ENCODE results near the gene TMOD2.

DNA sequence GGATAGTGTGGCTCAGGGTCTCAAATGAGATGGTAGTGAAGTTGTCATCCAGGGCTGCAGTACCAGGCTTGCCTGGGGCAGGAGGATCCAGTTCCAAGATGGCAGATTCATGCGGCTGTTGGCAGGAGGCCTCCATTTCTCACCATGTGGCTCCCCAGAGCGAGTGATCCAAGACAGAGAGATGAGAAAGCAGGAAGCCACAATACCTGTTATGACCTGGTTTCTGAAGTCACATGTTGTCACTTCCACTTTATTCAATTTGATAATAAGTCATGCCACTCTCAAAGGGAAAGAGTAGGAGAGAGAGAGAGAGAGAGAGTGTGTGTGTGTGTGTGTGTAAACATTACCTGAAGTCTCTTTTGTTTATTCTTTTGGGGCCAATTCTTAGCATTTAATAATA, 30.1 kb downstream of the TMOD2 start:
- no peak for TF ChIP-seq SP1 (IDR thresholded peaks at IDR 0.05)
- TF ChIP-seq TARDBP (IDR thresholded peaks at IDR 0.05), result no peak
- no peak for TF ChIP-seq NFRKB (IDR thresholded peaks at IDR 0.05)
- TF ChIP-seq FOXK2 (IDR thresholded peaks at IDR 0.05), result no peak
- no peak for TF ChIP-seq FOXA1 (IDR thresholded peaks at IDR 0.05)
- no peak for TF ChIP-seq SUZ12 (IDR thresholded peaks at IDR 0.05)
- no peak for TF ChIP-seq FOXM1 (IDR thresholded peaks at IDR 0.05; ENCODE audit: borderline replicate concordance)
- TF ChIP-seq HDGF (IDR thresholded peaks at IDR 0.05; ENCODE audit: borderline replicate concordance), result no peak
- TF ChIP-seq ARNT (IDR thresholded peaks at IDR 0.05), result no peak
- TF ChIP-seq BHLHE40 (IDR thresholded peaks at IDR 0.05; ENCODE audit: borderline replicate concordance), result no peak
- TF ChIP-seq, protein P1, sequence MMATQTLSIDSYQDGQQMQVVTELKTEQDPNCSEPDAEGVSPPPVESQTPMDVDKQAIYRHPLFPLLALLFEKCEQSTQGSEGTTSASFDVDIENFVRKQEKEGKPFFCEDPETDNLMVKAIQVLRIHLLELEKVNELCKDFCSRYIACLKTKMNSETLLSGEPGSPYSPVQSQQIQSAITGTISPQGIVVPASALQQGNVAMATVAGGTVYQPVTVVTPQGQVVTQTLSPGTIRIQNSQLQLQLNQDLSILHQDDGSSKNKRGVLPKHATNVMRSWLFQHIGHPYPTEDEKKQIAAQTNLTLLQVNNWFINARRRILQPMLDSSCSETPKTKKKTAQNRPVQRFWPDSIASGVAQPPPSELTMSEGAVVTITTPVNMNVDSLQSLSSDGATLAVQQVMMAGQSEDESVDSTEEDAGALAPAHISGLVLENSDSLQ (IDR thresholded peaks at IDR 0.05), result no peak
- TF ChIP-seq ZNF384 (IDR thresholded peaks at IDR 0.05), result no peak
- no peak for TF ChIP-seq CTBP1 (IDR thresholded peaks at IDR 0.05; ENCODE audit: borderline replicate concordance)
- TF ChIP-seq ELF4 (IDR thresholded peaks at IDR 0.05), result no peak

Measured in HEK293T (cell line).